ENCODE data around the gene IGF1R. TPM values are rescaled to one million over a fixed set of nuclear protein-coding genes. Genes with fewer than 3 reads are reported as not detected.

Gene IGF1R
- total and polyA plus RNA-seq, 2 of the 13 experiments (the other 11 are each of a cell fraction or from before 2014, with no cell fraction given), result 15.9 to 18.4 TPM

DNA sequence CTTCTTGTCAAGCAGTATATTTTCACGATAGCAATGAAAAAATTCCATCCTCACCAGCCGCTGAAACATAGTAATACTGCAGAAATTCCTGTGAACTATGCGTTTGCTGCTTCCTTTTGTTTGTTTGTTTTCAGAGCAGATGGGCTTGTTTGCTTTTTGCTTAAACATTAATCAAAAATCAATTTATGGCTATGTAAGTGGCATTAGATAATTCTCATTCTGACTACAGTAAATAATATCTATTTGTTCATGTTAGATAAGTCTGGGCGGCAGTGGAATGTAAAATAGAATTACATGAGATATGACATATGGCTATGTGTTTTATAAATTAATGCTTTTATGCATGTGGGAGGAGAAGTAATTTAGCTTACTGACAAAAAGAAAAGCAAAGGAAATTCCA is 195.5 kb downstream of the IGF1R start (continued):
- TF ChIP-seq RCOR2 (CRISPR knock-in tag; IDR thresholded peaks at IDR 0.05) (peak; percentile 75; the same call in 1 of the 2 replicates), ZNF10 (CRISPR knock-in tag; IDR thresholded peaks at IDR 0.05; ENCODE audit: borderline replicate concordance, low read depth) (no peak), SMARCC2 (IDR thresholded peaks at IDR 0.05) (no peak), ZNF484 (CRISPR knock-in tag; IDR thresholded peaks at IDR 0.05; ENCODE audit: borderline replicate concordance, low read depth) (no peak), FOSL1 (CRISPR knock-in tag; IDR thresholded peaks at IDR 0.05; ENCODE audit: borderline replicate concordance) (no peak), ZNF101 (CRISPR knock-in tag; IDR thresholded peaks at IDR 0.05; ENCODE audit: borderline replicate concordance, low read depth) (no peak), REXO4 (CRISPR knock-in tag; IDR thresholded peaks at IDR 0.05; ENCODE audit: borderline replicate concordance) (no peak), IRX3 (CRISPR knock-in tag; IDR thresholded peaks at IDR 0.05; ENCODE audit: borderline replicate concordance, low read depth) (no peak), TEAD3 (CRISPR knock-in tag; optimal IDR thresholded peaks at IDR 0.05; ENCODE audit: borderline replicate concordance) (peak; percentile 83), CHCHD3 (CRISPR knock-in tag; IDR thresholded peaks at IDR 0.05) (no peak), GABPB1 (CRISPR knock-in tag; IDR thresholded peaks at IDR 0.05) (no peak), ZSCAN29 (CRISPR knock-in tag; conservative IDR thresholded peaks at IDR 0.05) (no peak), FOXJ3 (CRISPR knock-in tag; IDR thresholded peaks at IDR 0.05; ENCODE audit: borderline replicate concordance) (peak; percentile 91; the same call in 1 of the 2 replicates), ZKSCAN1 (IDR thresholded peaks at IDR 0.05; ENCODE audit: low read length) (no peak), TGIF2 (CRISPR knock-in tag; IDR thresholded peaks at IDR 0.05) (peak; percentile 66; the same call in 1 of the 2 replicates), MAFK (conservative IDR thresholded peaks at IDR 0.05 in 1 of 2, IDR thresholded peaks at IDR 0.05 in 1 of 2; ENCODE audit: low read length in 2 of 2) (no peak), GPN1 (CRISPR knock-in tag; IDR thresholded peaks at IDR 0.05; ENCODE audit: borderline replicate concordance) (no peak), FLYWCH1 (CRISPR knock-in tag; IDR thresholded peaks at IDR 0.05) (no peak), RBFOX2 (IDR thresholded peaks at IDR 0.05; ENCODE audit: low read depth, low read length) (no peak), ZNF605 (CRISPR knock-in tag; IDR thresholded peaks at IDR 0.05) (no peak), RNF2 (conservative IDR thresholded peaks at IDR 0.05; ENCODE audit: low read depth) (no peak), KDM6A (CRISPR knock-in tag; IDR thresholded peaks at IDR 0.05; ENCODE audit: low read depth) (0 out of 2 replicates have a peak, but pooled peaks have one; percentile 37), RBM22 (optimal IDR thresholded peaks at IDR 0.05; ENCODE audit: low read length) (no peak), YEATS4 (CRISPR knock-in tag; IDR thresholded peaks at IDR 0.05; ENCODE audit: borderline replicate concordance) (no peak)
- TF ChIP-seq, protein P1, sequence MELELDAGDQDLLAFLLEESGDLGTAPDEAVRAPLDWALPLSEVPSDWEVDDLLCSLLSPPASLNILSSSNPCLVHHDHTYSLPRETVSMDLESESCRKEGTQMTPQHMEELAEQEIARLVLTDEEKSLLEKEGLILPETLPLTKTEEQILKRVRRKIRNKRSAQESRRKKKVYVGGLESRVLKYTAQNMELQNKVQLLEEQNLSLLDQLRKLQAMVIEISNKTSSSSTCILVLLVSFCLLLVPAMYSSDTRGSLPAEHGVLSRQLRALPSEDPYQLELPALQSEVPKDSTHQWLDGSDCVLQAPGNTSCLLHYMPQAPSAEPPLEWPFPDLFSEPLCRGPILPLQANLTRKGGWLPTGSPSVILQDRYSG (CRISPR knock-in tag; IDR thresholded peaks at IDR 0.05), result 0 out of 2 replicates have a peak, but pooled peaks have one; percentile 49
- TF ChIP-seq, protein P2, sequence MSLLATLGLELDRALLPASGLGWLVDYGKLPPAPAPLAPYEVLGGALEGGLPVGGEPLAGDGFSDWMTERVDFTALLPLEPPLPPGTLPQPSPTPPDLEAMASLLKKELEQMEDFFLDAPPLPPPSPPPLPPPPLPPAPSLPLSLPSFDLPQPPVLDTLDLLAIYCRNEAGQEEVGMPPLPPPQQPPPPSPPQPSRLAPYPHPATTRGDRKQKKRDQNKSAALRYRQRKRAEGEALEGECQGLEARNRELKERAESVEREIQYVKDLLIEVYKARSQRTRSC (CRISPR knock-in tag; IDR thresholded peaks at IDR 0.05; ENCODE audit: low read depth), result no peak
- TF ChIP-seq, protein P3, sequence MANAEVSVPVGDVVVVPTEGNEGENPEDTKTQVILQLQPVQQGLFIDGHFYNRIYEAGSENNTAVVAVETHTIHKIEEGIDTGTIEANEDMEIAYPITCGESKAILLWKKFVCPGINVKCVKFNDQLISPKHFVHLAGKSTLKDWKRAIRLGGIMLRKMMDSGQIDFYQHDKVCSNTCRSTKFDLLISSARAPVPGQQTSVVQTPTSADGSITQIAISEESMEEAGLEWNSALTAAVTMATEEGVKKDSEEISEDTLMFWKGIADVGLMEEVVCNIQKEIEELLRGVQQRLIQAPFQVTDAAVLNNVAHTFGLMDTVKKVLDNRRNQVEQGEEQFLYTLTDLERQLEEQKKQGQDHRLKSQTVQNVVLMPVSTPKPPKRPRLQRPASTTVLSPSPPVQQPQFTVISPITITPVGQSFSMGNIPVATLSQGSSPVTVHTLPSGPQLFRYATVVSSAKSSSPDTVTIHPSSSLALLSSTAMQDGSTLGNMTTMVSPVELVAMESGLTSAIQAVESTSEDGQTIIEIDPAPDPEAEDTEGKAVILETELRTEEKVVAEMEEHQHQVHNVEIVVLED (CRISPR knock-in tag; IDR thresholded peaks at IDR 0.05; ENCODE audit: borderline replicate concordance), result no peak
- TF ChIP-seq, protein P4, sequence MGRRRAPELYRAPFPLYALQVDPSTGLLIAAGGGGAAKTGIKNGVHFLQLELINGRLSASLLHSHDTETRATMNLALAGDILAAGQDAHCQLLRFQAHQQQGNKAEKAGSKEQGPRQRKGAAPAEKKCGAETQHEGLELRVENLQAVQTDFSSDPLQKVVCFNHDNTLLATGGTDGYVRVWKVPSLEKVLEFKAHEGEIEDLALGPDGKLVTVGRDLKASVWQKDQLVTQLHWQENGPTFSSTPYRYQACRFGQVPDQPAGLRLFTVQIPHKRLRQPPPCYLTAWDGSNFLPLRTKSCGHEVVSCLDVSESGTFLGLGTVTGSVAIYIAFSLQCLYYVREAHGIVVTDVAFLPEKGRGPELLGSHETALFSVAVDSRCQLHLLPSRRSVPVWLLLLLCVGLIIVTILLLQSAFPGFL (CRISPR knock-in tag; IDR thresholded peaks at IDR 0.05), result no peak
